Middle frontal gyrus (tissue), 1 donor: ENCODE data around the gene ARMS2.
A peak's percentile ranks its signal among the peaks of the same experiment; 100 is the strongest.

ENCODE experiments used
- DNase-seq: peaks from one replicate; pipeline ENCODE4 v3.0.0-alpha.2; 2015; ENCODE audit warnings: low spot score; ENCODE audit errors: extremely low spot score

ARMS2 gene

DNA sequence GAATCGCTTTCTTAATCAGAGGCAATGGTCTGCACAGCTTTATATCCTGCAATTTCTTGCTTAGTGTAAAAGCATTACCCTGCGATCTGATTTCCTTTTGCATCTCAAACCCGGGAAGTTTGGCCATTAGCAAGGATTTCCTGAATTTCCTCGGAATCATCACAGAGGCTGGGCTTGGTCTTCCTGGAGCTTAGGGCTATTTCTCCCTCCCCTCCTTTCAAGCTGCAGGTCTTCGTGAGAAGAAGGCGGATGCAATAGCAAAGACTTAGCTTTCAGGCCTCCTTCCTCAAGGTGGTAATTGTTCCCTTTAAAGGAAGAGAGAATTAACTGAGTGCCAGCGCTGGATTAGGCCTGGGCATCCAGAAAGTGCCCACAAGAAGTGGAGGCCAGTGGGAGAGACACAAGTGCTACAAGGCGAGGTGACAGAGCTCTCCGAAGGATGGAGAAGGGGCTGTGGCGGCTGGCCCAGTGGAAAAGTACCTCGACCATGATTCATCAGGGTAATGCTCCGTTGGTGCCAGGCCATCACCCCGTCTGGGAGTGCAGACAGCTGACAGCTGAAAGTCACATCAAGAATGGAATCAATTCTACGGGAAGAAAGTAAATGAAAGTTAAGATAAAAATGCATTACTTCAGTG lies 4.0 kb upstream of the ARMS2 start:
- DNase-seq = no peak

DNA sequence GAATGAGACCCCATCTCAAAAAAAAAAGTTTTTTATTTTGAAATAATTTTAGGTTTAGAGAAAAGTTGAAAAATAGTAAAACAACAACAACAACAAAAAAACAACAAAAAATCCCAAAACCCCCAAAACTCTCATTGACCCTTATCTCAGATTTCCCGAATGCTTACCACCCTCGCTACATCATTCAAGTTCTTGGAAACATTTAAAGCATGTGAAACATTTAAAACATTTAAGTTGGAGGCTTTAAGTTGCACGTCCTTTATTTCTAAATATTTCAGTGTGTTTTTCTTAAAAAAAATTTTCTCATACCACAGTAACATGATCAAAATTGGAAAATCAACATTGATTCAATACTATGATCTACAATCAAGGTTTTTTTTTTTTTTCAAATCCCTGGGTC lies 382 bp upstream of the ARMS2 start:
- no peak for DNase-seq

- no peak for DNase-seq
Measured at GRCh38 chr10:122455376-122456079, 1.1 kb downstream of the ARMS2 start.

DNA sequence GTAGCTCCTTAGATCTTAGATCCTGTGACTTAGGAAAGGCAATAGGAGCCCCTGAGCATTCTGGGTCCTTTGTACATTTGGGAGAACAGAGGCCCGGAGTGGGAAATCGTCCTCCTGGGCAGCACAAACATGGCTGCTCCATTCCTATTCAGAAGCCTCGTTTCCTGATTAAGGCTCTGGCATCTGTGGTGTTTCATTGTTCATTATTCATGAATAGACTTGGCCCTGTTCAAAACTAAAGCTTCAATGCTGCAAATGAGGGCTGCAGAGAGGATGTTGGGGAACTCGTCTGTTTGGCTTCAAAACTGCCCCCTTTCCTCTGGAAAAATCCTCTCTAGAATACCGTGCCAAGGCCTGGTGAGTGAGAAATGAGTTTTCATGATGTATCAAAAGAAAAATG lies 3.5 kb downstream of the ARMS2 start:
- DNase-seq = no peak

DNA sequence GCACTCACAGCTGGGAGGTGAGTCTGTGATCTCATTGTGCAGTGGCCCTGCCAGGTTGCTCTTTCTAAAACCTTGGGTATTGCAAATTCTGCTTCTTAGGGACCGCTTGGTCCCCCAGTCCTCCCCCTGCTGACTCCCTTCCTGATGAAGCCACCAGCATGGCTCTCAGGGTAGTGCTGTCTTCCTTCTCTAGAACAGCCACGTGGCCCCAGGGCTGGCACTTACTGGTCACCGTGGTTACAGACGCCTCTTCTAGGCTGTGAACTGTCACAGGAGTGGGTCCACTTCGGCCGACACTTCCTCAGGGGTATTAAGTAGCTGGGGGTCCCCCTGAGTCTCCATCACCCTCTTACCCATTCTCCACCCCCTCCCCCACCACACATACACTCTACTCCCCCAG lies 4.2 kb downstream of the ARMS2 start:
- no peak for DNase-seq

- DNase-seq = no peak
Measured at GRCh38 chr10:122459561-122460273, 5.3 kb downstream of the ARMS2 start.

DNA sequence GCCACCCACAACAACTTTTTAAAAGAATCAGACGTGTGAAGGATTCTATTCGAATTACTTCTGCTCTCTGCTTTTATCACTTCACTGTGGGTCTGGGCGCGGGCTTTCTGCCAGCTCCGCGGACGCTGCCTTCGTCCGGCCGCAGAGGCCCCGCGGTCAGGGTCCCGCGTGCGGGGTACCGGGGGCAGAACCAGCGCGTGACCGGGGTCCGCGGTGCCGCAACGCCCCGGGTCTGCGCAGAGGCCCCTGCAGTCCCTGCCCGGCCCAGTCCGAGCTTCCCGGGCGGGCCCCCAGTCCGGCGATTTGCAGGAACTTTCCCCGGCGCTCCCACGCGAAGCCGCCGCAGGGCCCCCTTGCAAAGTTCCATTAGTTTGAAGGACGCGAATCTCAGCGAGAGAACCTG lies 6.4 kb downstream of the ARMS2 start:
- DNase-seq = no peak

GRCh38 chr10:122461367-122461728 lies 6.9 kb downstream of the ARMS2 start, which contains the start of gene HTRA1:
Gene HTRA1 (plus strand): TSS chr10:122461553. CDS start chr10:122461653, 100 bp downstream.
- DNase-seq = peak; percentile 82

DNA sequence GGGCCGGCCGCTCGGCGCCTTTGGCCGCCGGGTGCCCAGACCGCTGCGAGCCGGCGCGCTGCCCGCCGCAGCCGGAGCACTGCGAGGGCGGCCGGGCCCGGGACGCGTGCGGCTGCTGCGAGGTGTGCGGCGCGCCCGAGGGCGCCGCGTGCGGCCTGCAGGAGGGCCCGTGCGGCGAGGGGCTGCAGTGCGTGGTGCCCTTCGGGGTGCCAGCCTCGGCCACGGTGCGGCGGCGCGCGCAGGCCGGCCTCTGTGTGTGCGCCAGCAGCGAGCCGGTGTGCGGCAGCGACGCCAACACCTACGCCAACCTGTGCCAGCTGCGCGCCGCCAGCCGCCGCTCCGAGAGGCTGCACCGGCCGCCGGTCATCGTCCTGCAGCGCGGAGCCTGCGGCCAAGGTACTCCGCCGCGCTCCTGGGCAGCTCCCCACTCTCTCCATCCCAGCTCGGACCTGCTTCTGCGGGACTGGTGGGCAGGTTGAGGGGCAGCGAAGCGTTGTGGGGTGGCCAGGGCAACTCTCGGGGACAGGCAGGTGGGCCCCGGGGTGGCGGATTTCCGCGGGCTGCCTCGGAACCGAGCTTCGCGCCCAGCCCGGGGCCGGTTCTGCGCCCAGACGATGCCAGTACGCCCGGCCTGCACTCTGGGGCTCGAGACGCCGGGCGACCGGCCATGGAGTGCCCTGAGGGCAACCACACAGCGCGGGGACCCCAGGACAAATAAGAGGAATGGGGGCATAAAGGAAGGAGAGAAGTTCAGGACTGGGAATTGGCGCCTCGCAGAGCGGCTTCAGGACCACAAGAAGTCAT lies 7.5 kb downstream of the ARMS2 start:
- no peak for DNase-seq

- no peak for DNase-seq
Measured at GRCh38 chr10:122462533-122463465, 8.3 kb downstream of the ARMS2 start.

DNA sequence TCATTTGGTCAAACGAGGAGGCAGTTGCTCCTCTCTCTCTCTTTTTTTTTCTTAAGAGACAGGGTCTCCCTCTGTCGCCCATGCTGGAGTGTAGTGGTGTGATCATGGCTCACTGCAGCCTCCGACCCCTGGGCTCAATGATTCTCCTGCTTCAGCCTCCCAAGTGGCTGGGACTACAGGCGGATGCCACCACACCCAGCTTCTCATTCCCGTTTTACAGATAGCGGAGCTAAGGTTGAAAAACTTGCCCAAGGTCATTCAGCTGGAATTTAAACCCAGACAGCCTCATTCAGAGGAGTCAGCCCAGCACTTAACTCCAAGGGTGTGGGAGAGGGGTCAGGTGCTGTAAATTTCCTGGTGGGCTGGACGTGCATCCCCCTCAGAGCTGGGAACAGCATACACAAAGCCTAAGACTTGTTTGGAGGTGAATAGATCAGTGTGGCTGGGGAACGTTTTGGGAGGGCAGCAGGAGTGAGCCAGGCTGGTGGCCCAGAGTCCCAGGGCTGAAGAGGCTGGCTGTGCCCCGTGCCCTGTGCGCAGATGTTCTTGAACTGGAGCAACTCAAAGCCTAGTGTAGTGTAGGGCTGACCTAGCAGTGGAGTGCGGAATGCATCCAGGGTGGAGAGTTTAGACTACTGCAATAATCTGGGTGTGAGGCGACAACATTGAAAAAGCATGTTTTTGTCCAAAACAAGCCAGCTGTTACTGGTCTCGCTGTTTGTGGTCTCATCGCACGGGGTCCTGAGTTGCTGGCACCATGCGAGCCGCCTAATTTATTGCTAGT lies 9.2 kb downstream of the ARMS2 start:
- DNase-seq = no peak

- no peak for DNase-seq
Measured at GRCh38 chr10:122464250-122464510, 9.7 kb downstream of the ARMS2 start.

DNA sequence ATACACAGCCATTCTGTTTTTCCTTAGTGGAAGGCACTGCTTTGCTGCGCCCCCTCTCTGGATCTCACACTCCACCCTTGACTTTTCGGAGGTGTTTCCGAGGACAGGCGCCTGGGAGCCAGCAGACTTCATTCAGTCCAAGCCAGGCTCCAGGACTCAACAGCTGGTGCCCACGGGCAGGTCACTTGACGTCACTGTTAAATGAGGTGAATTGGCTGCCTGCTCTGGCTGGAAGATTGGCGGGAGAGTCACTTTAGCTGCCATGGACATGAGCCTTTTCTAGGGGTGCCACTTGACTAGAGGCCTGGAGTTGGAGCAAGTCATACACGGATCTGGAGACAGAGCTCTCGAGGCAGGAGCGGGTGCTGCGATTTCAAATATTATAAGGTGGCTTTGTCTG lies 10.1 kb downstream of the ARMS2 start:
- no peak for DNase-seq

DNA sequence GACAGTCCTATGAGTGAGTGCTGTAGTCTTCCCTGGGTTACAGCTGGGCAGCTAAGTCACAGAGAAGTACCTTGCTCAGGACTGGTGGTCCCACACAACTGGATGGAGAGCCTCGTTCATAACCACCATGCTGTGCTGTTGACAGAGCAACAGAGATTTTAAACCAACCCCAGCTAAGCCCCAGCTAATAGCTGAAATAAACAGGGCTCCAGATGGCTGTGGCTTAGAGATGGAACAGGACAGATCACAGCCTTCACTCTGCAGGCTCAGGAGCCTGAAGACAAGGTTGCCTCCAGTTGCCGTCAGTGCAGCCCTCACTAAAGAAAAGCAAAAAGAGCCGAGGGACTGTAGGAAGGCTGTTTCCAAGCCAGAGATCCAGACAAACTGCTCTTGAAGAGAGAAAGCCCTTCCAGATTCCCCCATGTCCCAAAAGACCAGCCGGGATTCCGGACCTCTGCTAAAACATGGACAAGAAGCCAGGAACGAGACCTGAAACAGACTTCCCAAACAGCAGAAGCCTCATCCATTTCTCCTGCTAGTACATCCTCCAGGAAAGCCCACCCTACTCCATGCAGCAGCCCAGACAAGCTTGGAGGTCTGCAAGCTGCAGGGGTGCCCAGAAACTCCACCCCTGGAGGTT lies 11.1 kb downstream of the ARMS2 start:
- no peak for DNase-seq

- no peak for DNase-seq
Measured at GRCh38 chr10:122466951-122467381, 12.5 kb downstream of the ARMS2 start.

DNA sequence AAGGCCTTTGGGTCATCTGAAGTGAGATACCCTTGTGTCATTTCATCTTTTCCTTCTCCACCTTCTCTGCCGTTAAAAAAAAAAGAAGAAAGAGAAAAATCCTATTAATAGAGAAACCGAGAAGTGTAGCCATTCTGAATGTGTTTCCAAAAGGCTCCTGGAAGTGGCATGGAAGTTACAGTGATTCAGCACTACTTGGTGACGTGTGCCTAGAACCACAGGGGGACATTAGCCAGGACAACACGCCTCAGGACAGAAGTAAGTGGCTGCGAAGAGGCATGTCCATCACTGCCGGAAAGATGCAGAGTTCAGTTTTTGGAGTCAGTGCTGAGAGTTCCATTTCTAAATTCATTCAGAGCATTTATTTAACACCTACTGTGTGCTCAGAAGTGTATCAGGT lies 13.2 kb downstream of the ARMS2 start:
- DNase-seq = no peak

GRCh38 chr10:122468307-122468925 lies 14.0 kb downstream of the ARMS2 start:
- DNase-seq = no peak

DNA sequence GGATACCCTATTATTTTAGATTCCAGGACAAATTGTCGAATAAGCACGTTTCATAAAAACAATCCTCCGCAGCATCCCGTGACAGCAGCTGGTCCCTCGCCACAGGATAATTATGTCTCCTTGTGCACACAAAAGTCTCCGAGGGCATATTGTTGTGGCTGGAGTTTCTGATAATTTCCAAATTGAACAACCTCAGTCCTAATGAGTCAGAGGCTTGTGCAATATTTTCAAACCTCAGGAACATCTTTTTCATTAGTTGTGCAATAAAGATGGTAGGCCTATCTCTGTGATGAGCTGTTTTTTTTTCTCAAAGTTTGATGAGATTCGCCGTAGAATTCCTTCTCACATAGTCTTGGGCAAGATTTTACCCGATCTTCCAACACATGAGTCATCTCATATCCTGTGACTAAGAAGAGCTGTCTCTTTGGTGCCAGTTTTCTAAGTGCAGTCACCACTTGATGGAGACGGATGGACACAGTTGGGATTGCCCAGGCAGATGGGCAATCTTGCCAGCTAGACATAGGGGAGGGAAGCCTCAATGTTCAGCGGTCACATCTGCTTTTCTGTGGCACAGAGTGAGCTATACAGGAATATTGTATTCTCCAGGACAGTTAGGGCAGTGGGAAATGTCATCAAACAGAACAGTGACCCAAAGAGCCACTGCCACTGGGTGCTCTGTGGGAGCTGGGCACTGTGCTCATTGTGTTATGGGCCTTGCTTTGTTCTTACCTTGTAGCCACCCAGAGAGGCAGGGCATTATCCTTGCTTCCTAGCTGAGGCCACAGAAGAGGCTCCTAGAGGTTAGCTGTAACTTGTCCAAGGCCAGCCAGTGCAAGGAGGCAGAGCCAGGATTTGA lies 14.7 kb downstream of the ARMS2 start:
- no peak for DNase-seq
